Caco-2 (cell line): ENCODE measurements around the gene CYS1. TPM values are rescaled to one million over a fixed set of nuclear protein-coding genes. Genes with fewer than 3 reads are reported as not detected.

Experiments used
- BruUV-seq: library from RNA; stranded (reverse); fragments of 400-500 nt; replicated peaks from 2 replicates; lab custom pipeline; 2021; lab: Mats Ljungman, UMichigan
- CTCF ChIA-PET: fragments of 300-600 bp; sonication (Branson Sonifier 250); formaldehyde crosslinking; loops from one replicate; lab custom pipeline; 2022; ENCODE audit warnings: antibody characterized with exemption; lab: Charles Lee
- POLR2A ChIA-PET: fragments of 300-600 bp; sonication (Branson Sonifier 250); formaldehyde crosslinking; loops from one replicate; lab custom pipeline; 2022; ENCODE audit warnings: antibody characterized with exemption; lab: Charles Lee
- DNase-seq, 2 experiments: peaks; one replicate each; pipeline versions ENCODE4 v3.0.0 to v3.0.0-alpha.2; 2020 to 2022
- H3K27me3 ChIP-seq: replicated peaks from 2 replicates; pipeline ENCODE4 v1.6.0; 2011; ENCODE audit warnings: low read length; ENCODE audit not compliant: control insufficient read depth, insufficient read depth
- H3K36me3 ChIP-seq: 2 replicates; pipeline ENCODE4 v1.5.1; 2011; ENCODE audit warnings: low read length; ENCODE audit not compliant: control insufficient read depth, insufficient read depth
- H3K4me1 ChIP-seq: fragments of 250-450 bp; sonication (Bioruptor Pico); 2 replicates; pipeline ENCODE4 v1.5.1; 2020; ENCODE audit warnings: mild to moderate bottlenecking
- H3K4me3 ChIP-seq: 2 replicates; pipeline ENCODE4 v1.5.1; 2011; ENCODE audit warnings: low read depth, mild to moderate bottlenecking, control low read depth, low read length
- H3K9me3 ChIP-seq: fragments of 250-450 bp; sonication (Bioruptor Pico); 2 replicates; pipeline ENCODE4 v1.5.1; 2020; ENCODE audit warnings: mild to moderate bottlenecking, moderate library complexity
- H3K27ac Mint-ChIP-seq: one replicate; pipeline ENCODE4 v1.8.0; 2022; ENCODE audit warnings: mixed read lengths; ENCODE audit not compliant: unreplicated experiment
- H3K27me3 Mint-ChIP-seq: one replicate; pipeline ENCODE4 v1.8.0; 2022; ENCODE audit warnings: mixed read lengths; ENCODE audit not compliant: insufficient read depth, unreplicated experiment
- H3K36me3 Mint-ChIP-seq: one replicate; pipeline ENCODE4 v1.8.0; 2022; ENCODE audit warnings: mild to moderate bottlenecking, mixed read lengths; ENCODE audit not compliant: insufficient read depth, unreplicated experiment
- H3K4me1 Mint-ChIP-seq: one replicate; pipeline ENCODE4 v1.8.0; 2022; ENCODE audit warnings: low read depth, mixed read lengths; ENCODE audit not compliant: unreplicated experiment
- H3K4me3 Mint-ChIP-seq: one replicate; pipeline ENCODE4 v1.8.0; 2022; ENCODE audit warnings: mild to moderate bottlenecking, moderate library complexity, mixed read lengths; ENCODE audit not compliant: unreplicated experiment
- H3K9me3 Mint-ChIP-seq: one replicate; pipeline ENCODE4 v1.8.0; 2022; ENCODE audit warnings: mixed read lengths; ENCODE audit not compliant: unreplicated experiment
- CTCF ChIP-seq, 2 experiments: fragments of 200-600 bp in 1 of 2; IDR thresholded peaks; 1 replicate in 1 of 2; 2 replicates in 1 of 2; pipeline versions ENCODE4 v1.5.1 to v1.8.0; 2011 to 2022; ENCODE audit warnings: antibody characterized with exemption in 1 of 2, control low read depth in 1 of 2, inconsistent platforms in 1 of 2, low read depth in 1 of 2, low read length in 1 of 2, mild to moderate bottlenecking in 1 of 2, moderate library complexity in 1 of 2; ENCODE audit not compliant: insufficient read depth in 1 of 2, severe bottlenecking in 1 of 2, unreplicated experiment in 1 of 2
- intact Hi-C: fragments of 100-400 bp; cut with micrococcal nuclease; formaldehyde crosslinking; loops from one replicate; pipeline ENCODE4 v1.10.0; 2022; ENCODE audit not compliant: unreplicated experiment
- total RNA-seq: library from RNA; stranded (reverse); gene quantifications from 2 replicates; pipeline ENCODE4 v1.2.3, GENCODE V29; 2022

Gene CYS1
- total RNA-seq, 1 experiment from 2014 or later: 1.4 TPM

- Histone ChIP-seq H3K4me1 (peaks cover 11% of the 10 kb centered on the region), H3K27me3 (no peaks in the 10 kb centered on the region), H3K36me3 (peaks cover 12% of the 10 kb centered on the region), H3K4me3 (no peak overlapping the region), H3K9me3 (no peaks in the 10 kb centered on the region)
- H3K9me3 Mint-ChIP-seq: no peaks in the 10 kb centered on the region
- H3K27ac Mint-ChIP-seq: no peak overlapping the region
- BruUV-seq: no TSS peak
- no peak overlapping the region for H3K4me3 Mint-ChIP-seq
- peaks cover 24% of the 10 kb centered on the region for H3K4me1 Mint-ChIP-seq
- H3K36me3 Mint-ChIP-seq: peaks cover 99% of the 10 kb centered on the region
- TF ChIP-seq CTCF (IDR thresholded peaks at IDR 0.05; ENCODE audit: insufficient read depth in 1 of 2, low read depth in 1 of 2, low read length in 1 of 2, severe bottlenecking in 1 of 2, unreplicated experiment in 1 of 2): no peak
- no peak for DNase-seq
- POLR2A ChIA-PET: interaction anchor here (0.6 kb wide), 1 partner anchor 30 kb away, joined by 3 read pairs; no protein-coding TSS in a partner anchor
- intact Hi-C loops: loop anchor here (10.0 kb wide), 1 partner anchor 538 kb away; no protein-coding TSS in a partner anchor
- H3K27me3 Mint-ChIP-seq: no peaks in the 10 kb centered on the region
- CTCF ChIA-PET: interaction anchor here (1.4 to 4.9 kb wide), 2 partner anchors 282 to 309 kb away, joined by 6 to 54 read pairs; no protein-coding TSS in a partner anchor
Observed at GRCh38 chr2:10126632-10127026, 46.4 kb upstream of the CYS1 start.

- peaks cover 24% of the 10 kb centered on the region for H3K4me1 Mint-ChIP-seq
- H3K4me3 Mint-ChIP-seq: peak overlapping the region; percentile 2
- no peaks in the 10 kb centered on the region for H3K9me3 Mint-ChIP-seq
- no peak for TF ChIP-seq CTCF (IDR thresholded peaks at IDR 0.05; ENCODE audit: insufficient read depth in 1 of 2, low read depth in 1 of 2, low read length in 1 of 2, severe bottlenecking in 1 of 2, unreplicated experiment in 1 of 2)
- intact Hi-C loops: loop anchor here (10.0 kb wide), 1 partner anchor 539 kb away; no protein-coding TSS in a partner anchor
- ChIA-PET POLR2A (interaction anchor here (0.6 kb wide), 1 partner anchor 29 kb away, joined by 3 read pairs; no protein-coding TSS in a partner anchor), CTCF (interaction anchor here (0.7 to 4.9 kb wide), 3 partner anchors 283 to 483 kb away, joined by 3 to 54 read pairs (median 6); no protein-coding TSS in a partner anchor)
- no TSS peak for BruUV-seq
- peaks cover 99% of the 10 kb centered on the region for H3K36me3 Mint-ChIP-seq
- H3K27me3 Mint-ChIP-seq: no peaks in the 10 kb centered on the region
- H3K4me3 ChIP-seq: no peak overlapping the region
- peaks cover 10% of the 10 kb centered on the region for H3K36me3 ChIP-seq
- peaks cover 11% of the 10 kb centered on the region for H3K4me1 ChIP-seq
- peak overlapping the region; percentile 6 for H3K27ac Mint-ChIP-seq
- no peaks in the 10 kb centered on the region for H3K27me3 ChIP-seq
- H3K9me3 ChIP-seq: no peaks in the 10 kb centered on the region
- no peak for DNase-seq
Observed at GRCh38 chr2:10125842-10126631, 45.8 kb upstream of the CYS1 start.

GRCh38 chr2:10124538-10125045, 44.4 kb upstream of the CYS1 start:
- H3K4me3 ChIP-seq: 0 out of 2 replicates have a peak overlapping the region, but pooled peaks have one; percentile 66
- no peaks in the 10 kb centered on the region for H3K27me3 Mint-ChIP-seq
- DNase-seq: peak; percentile 60 to 78
- H3K4me1 ChIP-seq: peaks cover 11% of the 10 kb centered on the region
- H3K36me3 ChIP-seq: peaks cover 10% of the 10 kb centered on the region
- peaks cover 24% of the 10 kb centered on the region for H3K4me1 Mint-ChIP-seq
- intact Hi-C loops: loop anchor here (1.0 to 10.0 kb wide), 4 partner anchors 285 to 540 kb away; partner anchors contain the start of gene YWHAQ
- H3K27ac Mint-ChIP-seq: peak overlapping the region; percentile 96
- H3K9me3 Mint-ChIP-seq: no peaks in the 10 kb centered on the region
- H3K9me3 ChIP-seq: no peaks in the 10 kb centered on the region
- peak; percentile 60 to 85 for TF ChIP-seq CTCF (IDR thresholded peaks at IDR 0.05; ENCODE audit: insufficient read depth in 1 of 2, low read depth in 1 of 2, low read length in 1 of 2, severe bottlenecking in 1 of 2, unreplicated experiment in 1 of 2)
- no TSS peak for BruUV-seq
- ChIA-PET POLR2A (interaction anchor here (0.6 to 1.0 kb wide), 2 partner anchors 310 to 336 kb away, joined by 3 read pairs; no protein-coding TSS in a partner anchor), CTCF (interaction anchor here (0.6 to 4.9 kb wide), 11 partner anchors 17 to 311 kb away, joined by 3 to 54 read pairs (median 4); no protein-coding TSS in a partner anchor)
- H3K4me3 Mint-ChIP-seq: peak overlapping the region; percentile 96
- no peaks in the 10 kb centered on the region for H3K27me3 ChIP-seq
- peaks cover 97% of the 10 kb centered on the region for H3K36me3 Mint-ChIP-seq
